VCaP (cell line): ENCODE results near the gene NPY5R.

Experiments
- H3K27ac ChIP-seq: fragments of 450-650 bp; 2 replicates; pipeline ENCODE4 v1.5.1; 2017
- CTCF ChIP-seq: fragments of 450-650 bp; conservative IDR thresholded peaks from 2 replicates; pipeline ENCODE4 v1.5.1; 2017; ENCODE audit warnings: mild to moderate bottlenecking, moderate library complexity

NPY5R gene

GRCh38 chr4:163356104-163356503 is 12.4 kb downstream of the NPY5R start:
- no peak; the same call in 1 of the 2 replicates for TF ChIP-seq CTCF
- no peak overlapping the region for H3K27ac ChIP-seq

- no peak for TF ChIP-seq CTCF
- no peak overlapping the region for H3K27ac ChIP-seq
Observed at GRCh38 chr4:163367651-163368050, 24.0 kb downstream of the NPY5R start.

- H3K27ac ChIP-seq: no peak overlapping the region
- no peak for TF ChIP-seq CTCF
Observed at GRCh38 chr4:163372029-163372428, 28.3 kb downstream of the NPY5R start.

GRCh38 chr4:163378661-163379060 is 35.0 kb downstream of the NPY5R start:
- TF ChIP-seq CTCF: no peak
- no peak overlapping the region for H3K27ac ChIP-seq

GRCh38 chr4:163380703-163381102 is 37.0 kb downstream of the NPY5R start:
- TF ChIP-seq CTCF: no peak
- H3K27ac ChIP-seq: no peak overlapping the region

- no peak for TF ChIP-seq CTCF
- no peak overlapping the region for H3K27ac ChIP-seq
Observed at GRCh38 chr4:163382178-163382869, 38.6 kb downstream of the NPY5R start.

GRCh38 chr4:163384434-163384833 is 40.7 kb downstream of the NPY5R start:
- no peak for TF ChIP-seq CTCF
- no peak overlapping the region for H3K27ac ChIP-seq
